OCI-LY1 (cell line): ENCODE results near the gene CIB2.
A peak's percentile ranks its signal among the peaks of the same experiment; 100 is the strongest.

Source experiments
- H2AFZ ChIP-seq: fragments of 200-600 bp; sonication (generic), shearing (Covaris generic); 2 replicates; pipeline ENCODE4 v1.6.0; 2014; ENCODE audit warnings: antibody characterized with exemption, mild to moderate bottlenecking, low read length
- H3F3A ChIP-seq: fragments of 200-600 bp; sonication (generic), shearing (Covaris generic); 2 replicates; pipeline ENCODE4 v1.6.0; 2014; ENCODE audit warnings: mild to moderate bottlenecking, antibody characterized with exemption, low read length, moderate library complexity; ENCODE audit not compliant: insufficient read depth
- H3K27ac ChIP-seq: fragments of 200-600 bp; sonication (generic); 2 replicates; pipeline ENCODE4 v1.5.1; 2014; ENCODE audit warnings: low read length, mixed run types, mild to moderate bottlenecking, low read depth; ENCODE audit not compliant: poor library complexity, severe bottlenecking
- H3K27me3 ChIP-seq: fragments of 200-600 bp; sonication (generic); 2 replicates; pipeline ENCODE4 v1.6.0; 2014; ENCODE audit warnings: antibody characterized with exemption, mild to moderate bottlenecking, low read length, moderate library complexity; ENCODE audit not compliant: insufficient read depth
- H3K36me3 ChIP-seq: fragments of 200-600 bp; sonication (generic); 2 replicates; pipeline ENCODE4 v1.6.1; 2014; ENCODE audit warnings: mild to moderate bottlenecking, antibody characterized with exemption, low read length, moderate library complexity, mixed read lengths; ENCODE audit not compliant: insufficient read depth
- H3K4me1 ChIP-seq: fragments of 200-600 bp; sonication (generic); 2 replicates; pipeline ENCODE4 v1.5.1; 2014; ENCODE audit warnings: mild to moderate bottlenecking, low read length, moderate library complexity; ENCODE audit not compliant: insufficient read depth, severe bottlenecking
- H3K4me2 ChIP-seq: fragments of 200-600 bp; sonication (generic), shearing (Covaris generic); 2 replicates; pipeline ENCODE4 v1.6.1; 2014; ENCODE audit warnings: low read length
- H3K4me3 ChIP-seq: fragments of 200-600 bp; sonication (generic); 2 replicates; pipeline ENCODE4 v1.5.1; 2014; ENCODE audit warnings: low read length, low read depth, mild to moderate bottlenecking, mixed read lengths; ENCODE audit not compliant: poor library complexity, severe bottlenecking
- H3K79me2 ChIP-seq: fragments of 200-600 bp; shearing (Covaris generic); 2 replicates; pipeline ENCODE4 v1.6.1; 2016; ENCODE audit warnings: mixed run types, low read length, mixed read lengths; ENCODE audit not compliant: insufficient read depth
- H3K9ac ChIP-seq: fragments of 200-600 bp; sonication (generic), shearing (Covaris generic); 2 replicates; pipeline ENCODE4 v1.6.1; 2014; ENCODE audit warnings: mild to moderate bottlenecking, low read length, mixed read lengths
- H3K9me2 ChIP-seq: fragments of 200-600 bp; sonication (generic), shearing (Covaris generic); 2 replicates; pipeline ENCODE4 v1.6.1; 2014; ENCODE audit warnings: low read depth, mild to moderate bottlenecking, low read length, mixed read lengths
- H3K9me3 ChIP-seq: fragments of 200-600 bp; shearing (Covaris generic); 2 replicates; pipeline ENCODE4 v1.6.1; 2014; ENCODE audit warnings: low read length, mixed read lengths
- H4K20me1 ChIP-seq: fragments of 200-600 bp; sonication (generic), shearing (Covaris generic); 2 replicates; pipeline ENCODE4 v1.6.0; 2016; ENCODE audit warnings: mild to moderate bottlenecking, low read length; ENCODE audit not compliant: insufficient read depth
- EZH2 ChIP-seq: fragments of 200-600 bp; sonication (generic), shearing (Covaris generic); IDR thresholded peaks from 2 replicates; pipeline ENCODE4 v1.8.0; 2017; ENCODE audit warnings: borderline replicate concordance, mixed run types, mild to moderate bottlenecking, antibody characterized with exemption, low read length, moderate library complexity, mixed read lengths
- TF ChIP-seq, protein P1 (sequence below): fragments of 200-600 bp; sonication (generic), shearing (Covaris generic); IDR thresholded peaks from 2 replicates; pipeline ENCODE4 v1.5.1; 2017; ENCODE audit warnings: mild to moderate bottlenecking, antibody characterized with exemption, low read length, moderate library complexity, mixed read lengths

CIB2 gene

DNA sequence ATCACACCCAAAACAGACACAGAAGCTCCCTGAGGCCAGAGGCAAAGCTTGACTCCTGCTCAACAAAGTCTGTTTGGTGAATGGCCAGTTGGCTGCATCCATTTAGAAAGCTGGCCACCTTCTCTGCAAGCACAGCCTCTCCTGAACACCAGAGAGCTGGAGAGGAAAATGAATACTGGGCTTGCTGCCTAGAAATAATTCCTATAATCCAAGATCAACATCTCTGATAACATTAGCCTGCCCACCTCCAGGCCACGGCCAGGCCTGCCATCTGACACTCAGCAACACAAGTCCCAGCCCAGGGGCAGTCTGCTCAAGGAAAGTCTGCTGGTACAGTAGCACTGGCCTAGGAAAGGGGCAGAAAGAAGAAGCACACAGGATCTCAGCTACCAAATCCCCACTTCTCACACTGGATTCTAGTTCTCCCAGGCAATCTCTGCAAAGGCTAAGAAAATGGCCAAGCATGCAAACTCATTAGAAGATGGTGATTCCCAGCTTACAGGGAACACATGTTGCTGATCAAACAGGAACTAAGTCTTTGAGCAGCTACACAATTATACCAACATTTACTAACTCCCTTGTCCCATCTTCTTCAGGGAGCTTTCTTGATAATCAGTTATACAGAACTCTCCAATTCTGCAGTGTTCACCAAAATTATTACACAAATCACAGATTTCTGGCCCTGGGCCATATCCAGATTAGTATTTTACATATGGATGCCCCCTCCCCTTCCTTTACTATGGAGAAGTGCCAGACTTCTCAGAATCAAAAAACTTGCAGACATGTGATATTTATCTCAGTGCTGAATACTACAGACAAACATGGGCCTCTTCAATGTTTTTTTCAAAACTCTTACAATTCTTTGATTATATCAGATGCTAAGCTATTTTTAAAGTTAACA is 63.7 kb downstream of the CIB2 start:
- Histone ChIP-seq H3K27me3 (no peaks in the 10 kb centered on the region), H3K9ac (peak overlapping the region; percentile 27; the same call in 1 of the 2 replicates), H4K20me1 (no peaks in the 10 kb centered on the region), H3K27ac (peak overlapping the region; percentile 88), H3K9me2 (no peaks in the 10 kb centered on the region), H2AFZ (no peak overlapping the region), H3K4me3 (peak overlapping the region; percentile 32), H3K9me3 (no peaks in the 10 kb centered on the region), H3K4me2 (peak overlapping the region; percentile 56; the same call in 1 of the 2 replicates), H3K4me1 (peaks cover 96% of the 10 kb centered on the region), H3K79me2 (peaks cover 80% of the 10 kb centered on the region), H3K36me3 (no peaks in the 10 kb centered on the region; the same call in 1 of the 2 replicates), H3F3A (no peaks in the 10 kb centered on the region)
- TF ChIP-seq, protein P1, sequence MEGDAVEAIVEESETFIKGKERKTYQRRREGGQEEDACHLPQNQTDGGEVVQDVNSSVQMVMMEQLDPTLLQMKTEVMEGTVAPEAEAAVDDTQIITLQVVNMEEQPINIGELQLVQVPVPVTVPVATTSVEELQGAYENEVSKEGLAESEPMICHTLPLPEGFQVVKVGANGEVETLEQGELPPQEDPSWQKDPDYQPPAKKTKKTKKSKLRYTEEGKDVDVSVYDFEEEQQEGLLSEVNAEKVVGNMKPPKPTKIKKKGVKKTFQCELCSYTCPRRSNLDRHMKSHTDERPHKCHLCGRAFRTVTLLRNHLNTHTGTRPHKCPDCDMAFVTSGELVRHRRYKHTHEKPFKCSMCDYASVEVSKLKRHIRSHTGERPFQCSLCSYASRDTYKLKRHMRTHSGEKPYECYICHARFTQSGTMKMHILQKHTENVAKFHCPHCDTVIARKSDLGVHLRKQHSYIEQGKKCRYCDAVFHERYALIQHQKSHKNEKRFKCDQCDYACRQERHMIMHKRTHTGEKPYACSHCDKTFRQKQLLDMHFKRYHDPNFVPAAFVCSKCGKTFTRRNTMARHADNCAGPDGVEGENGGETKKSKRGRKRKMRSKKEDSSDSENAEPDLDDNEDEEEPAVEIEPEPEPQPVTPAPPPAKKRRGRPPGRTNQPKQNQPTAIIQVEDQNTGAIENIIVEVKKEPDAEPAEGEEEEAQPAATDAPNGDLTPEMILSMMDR: no peak
- no peak for TF ChIP-seq EZH2

DNA sequence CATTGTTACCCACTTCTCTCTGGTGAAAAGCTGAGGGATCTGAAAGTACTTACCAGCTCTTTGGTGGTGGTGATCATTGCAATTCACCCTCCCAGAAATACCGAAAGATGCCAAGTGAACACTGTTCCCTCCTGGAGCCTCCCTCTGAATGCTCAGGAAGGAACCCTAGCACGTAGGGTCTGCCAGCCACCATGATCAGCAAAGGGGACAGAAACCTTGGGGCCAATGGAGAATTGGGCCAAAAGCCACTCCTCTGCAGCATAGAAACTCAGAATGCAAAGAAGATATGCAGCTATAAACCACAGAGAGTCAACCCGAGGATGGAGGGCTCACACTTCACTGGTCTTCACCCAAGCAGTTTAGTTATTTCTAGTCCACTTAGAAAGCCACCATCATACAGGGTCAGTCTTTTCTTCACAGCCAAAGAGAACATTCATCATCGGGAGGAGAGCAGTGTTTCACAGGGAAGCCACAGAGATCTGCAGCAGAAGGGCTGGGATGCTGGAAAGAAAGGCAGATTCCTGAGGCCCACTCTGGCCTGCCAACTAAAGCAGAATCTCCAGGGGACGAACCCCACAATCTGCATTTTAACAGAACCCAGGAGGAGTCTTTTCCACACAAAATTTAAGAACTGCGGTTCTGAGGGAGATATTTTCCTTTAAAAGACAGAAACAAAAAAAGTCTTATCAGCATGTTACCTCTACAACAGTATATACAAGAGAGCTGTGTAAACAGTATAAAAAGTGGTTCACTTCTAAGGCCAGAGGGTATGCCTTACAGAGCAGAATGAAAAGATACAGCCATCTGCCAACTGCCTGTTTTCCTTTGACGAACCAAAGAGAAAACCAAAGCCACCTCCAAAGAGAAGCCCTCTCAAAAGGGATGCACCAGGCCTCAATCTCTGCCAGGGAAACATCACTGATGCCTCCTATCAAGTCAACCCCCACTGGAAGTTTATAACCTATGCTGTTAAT is 65.0 kb downstream of the CIB2 start:
- Histone ChIP-seq H3K9me3 (no peaks in the 10 kb centered on the region), H3K36me3 (no peaks in the 10 kb centered on the region; the same call in 1 of the 2 replicates), H3K4me2 (peak overlapping the region; percentile 58), H3K79me2 (peaks cover 77% of the 10 kb centered on the region), H3K27me3 (no peaks in the 10 kb centered on the region), H3F3A (no peaks in the 10 kb centered on the region), H3K27ac (peak overlapping the region; percentile 88), H2AFZ (no peak overlapping the region), H3K9ac (peak overlapping the region; percentile 41; the same call in 1 of the 2 replicates), H3K4me1 (peaks cover 93% of the 10 kb centered on the region), H4K20me1 (no peaks in the 10 kb centered on the region), H3K4me3 (peak overlapping the region; percentile 40), H3K9me2 (no peaks in the 10 kb centered on the region)
- TF ChIP-seq EZH2: no peak
- TF ChIP-seq, protein P1: no peak

DNA sequence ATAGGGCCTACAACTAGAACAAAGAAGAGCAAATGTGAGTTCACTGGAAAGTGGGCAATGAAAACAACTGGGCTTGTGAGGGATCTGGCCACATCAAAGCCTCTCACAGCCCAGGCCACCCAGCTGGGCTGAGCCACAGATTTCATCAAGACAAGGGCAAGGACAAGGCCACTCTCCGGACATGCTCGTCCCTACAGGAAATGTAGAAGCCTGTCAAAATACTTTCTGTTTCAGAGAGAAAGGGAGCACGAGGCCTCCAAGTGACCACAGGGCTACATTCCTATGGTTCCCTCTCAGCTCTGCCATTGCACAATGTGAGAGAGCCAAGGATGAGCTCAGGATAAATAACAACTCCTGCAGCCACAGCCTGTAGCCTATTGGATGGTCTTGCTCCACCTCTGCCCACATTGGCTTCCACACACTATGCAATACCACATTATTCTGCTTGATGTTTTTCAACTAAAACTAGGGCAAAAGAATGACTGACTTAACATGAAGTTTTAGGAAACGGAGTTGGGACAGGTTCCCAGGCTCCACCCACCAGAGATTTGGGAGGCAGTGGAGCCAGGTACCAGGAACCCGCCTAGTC is 65.9 kb downstream of the CIB2 start:
- no peaks in the 10 kb centered on the region for H3K27me3 ChIP-seq
- no peaks in the 10 kb centered on the region for H3K36me3 ChIP-seq
- no peaks in the 10 kb centered on the region for H4K20me1 ChIP-seq
- peak overlapping the region; percentile 35; the same call in 1 of the 2 replicates for H3K9ac ChIP-seq
- H3K4me2 ChIP-seq: peak overlapping the region; percentile 58
- no peaks in the 10 kb centered on the region for H3K9me3 ChIP-seq
- peak overlapping the region; percentile 88 for H3K27ac ChIP-seq
- H2AFZ ChIP-seq: no peak overlapping the region
- peak overlapping the region; percentile 40 for H3K4me3 ChIP-seq
- H3F3A ChIP-seq: no peaks in the 10 kb centered on the region
- H3K79me2 ChIP-seq: peaks cover 71% of the 10 kb centered on the region
- H3K9me2 ChIP-seq: no peaks in the 10 kb centered on the region
- TF ChIP-seq EZH2: no peak
- TF ChIP-seq, protein P1: no peak
- H3K4me1 ChIP-seq: peaks cover 90% of the 10 kb centered on the region
